ENCODE measurements around the gene ZNF407. TPM values are rescaled to one million over a fixed set of nuclear protein-coding genes. Genes with fewer than 3 reads are reported as not detected.

The ZNF407 gene
- total RNA-seq, 6 experiments from 2014 or later, result 4.3 to 8.0 (median 5.7) TPM

- H3K36me3 ChIP-seq, result no peaks in the 10 kb centered on the region
- no peaks in the 10 kb centered on the region for H3K27me3 ChIP-seq
- no peak overlapping the region for H3K27ac ChIP-seq
- no peaks in the 10 kb centered on the region for H3K9me3 ChIP-seq
- ATAC-seq, result no peak
- intact Hi-C loops (cut with DNase I), result no loop called here
- WGBS (ENCODE audit: insufficient coverage, low coverage, low lambda C conversion rate, missing lambda C conversion rate), result 87% methylated on average over 9 of the region's 9 CpGs
- no peak overlapping the region for H3K4me3 ChIP-seq
- TF ChIP-seq CTCF (IDR thresholded peaks at IDR 0.05) (no peak), POLR2A (IDR thresholded peaks at IDR 0.05) (no peak)
- no peaks in the 10 kb centered on the region for H3K4me1 ChIP-seq
- DNase-seq, result no peak
Measured at GRCh38 chr18:75044296-75044695, 446.6 kb downstream of the ZNF407 start.

GRCh38 chr18:75044791-75045190, 447.1 kb downstream of the ZNF407 start:
- WGBS (ENCODE audit: insufficient coverage, low coverage, low lambda C conversion rate, missing lambda C conversion rate), result 91% methylated on average over 4 of the region's 5 CpGs
- intact Hi-C loops (cut with DNase I), result no loop called here
- Histone ChIP-seq H3K4me1 (no peaks in the 10 kb centered on the region), H3K27me3 (no peaks in the 10 kb centered on the region), H3K9me3 (no peaks in the 10 kb centered on the region), H3K27ac (no peak overlapping the region), H3K36me3 (no peaks in the 10 kb centered on the region), H3K4me3 (no peak overlapping the region)
- ATAC-seq (no peak), DNase-seq (no peak)
- TF ChIP-seq POLR2A (IDR thresholded peaks at IDR 0.05), result no peak

DNA sequence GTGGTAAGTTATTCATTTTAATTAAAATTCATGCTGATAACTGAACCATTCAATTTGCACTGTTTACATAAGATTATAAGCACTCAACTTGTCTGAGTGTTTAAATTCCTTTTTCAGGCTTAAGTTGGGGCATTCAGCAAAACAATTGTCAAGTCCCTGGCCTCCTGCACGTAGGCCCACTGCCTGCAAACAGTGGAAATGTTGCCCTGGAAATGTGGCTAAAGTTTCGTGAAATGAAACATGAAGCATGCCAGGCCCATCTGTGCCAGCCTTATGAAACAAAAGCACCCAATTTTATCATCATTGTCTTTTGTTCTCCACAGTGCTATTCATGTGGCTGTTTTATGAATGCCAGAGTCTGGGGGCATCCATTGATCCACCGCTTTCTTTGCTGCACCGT, 447.6 kb downstream of the ZNF407 start:
- no peak overlapping the region for H3K4me3 ChIP-seq
- DNase-seq (no peak), ATAC-seq (no peak)
- H3K27ac ChIP-seq, result no peak overlapping the region
- no peaks in the 10 kb centered on the region for H3K9me3 ChIP-seq
- no peaks in the 10 kb centered on the region for H3K4me1 ChIP-seq
- TF ChIP-seq POLR2A (IDR thresholded peaks at IDR 0.05) (no peak), CTCF (IDR thresholded peaks at IDR 0.05) (no peak)
- no peaks in the 10 kb centered on the region for H3K36me3 ChIP-seq
- H3K27me3 ChIP-seq, result no peaks in the 10 kb centered on the region
- intact Hi-C loops (cut with DNase I), result no loop called here
- WGBS (ENCODE audit: insufficient coverage, low coverage, low lambda C conversion rate, missing lambda C conversion rate), result 95% methylated on average over 4 of the region's 4 CpGs

DNA sequence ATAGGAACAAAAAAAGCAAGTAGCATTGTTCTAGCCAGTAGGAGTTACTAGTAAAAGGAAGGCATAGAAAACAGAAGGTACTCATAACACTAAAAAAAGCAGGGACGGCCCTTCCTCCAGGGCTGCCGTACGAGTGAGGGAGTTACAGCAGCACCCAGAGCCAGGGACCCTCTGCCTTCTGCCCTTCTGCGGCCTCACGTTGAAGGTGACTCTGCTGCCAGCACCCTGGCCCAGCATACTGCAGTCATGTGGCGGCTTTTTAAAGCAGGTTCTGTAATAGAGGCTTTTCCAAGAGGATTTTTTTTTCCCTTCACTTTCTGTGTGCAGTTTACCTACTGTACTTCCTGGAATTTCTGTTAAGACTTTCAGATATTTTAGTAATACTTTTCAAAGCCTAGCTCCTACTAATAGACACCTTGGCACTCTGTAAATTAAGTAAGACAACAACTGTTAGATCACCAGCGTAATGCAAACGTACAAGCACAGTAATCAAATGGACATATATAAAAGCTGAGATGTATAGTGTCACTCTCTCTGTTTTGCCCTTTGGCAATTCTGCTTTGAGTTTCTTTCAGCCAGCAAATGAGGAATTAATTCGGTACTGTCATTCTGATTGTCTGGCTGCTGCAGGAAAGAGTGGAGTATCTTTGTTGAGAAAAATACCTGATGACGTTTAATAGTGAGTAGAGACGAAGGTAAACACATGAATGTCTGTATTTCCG, 449.7 kb downstream of the ZNF407 start:
- H3K36me3 ChIP-seq, result no peaks in the 10 kb centered on the region
- ATAC-seq (no peak), DNase-seq (no peak)
- H3K9me3 ChIP-seq, result no peaks in the 10 kb centered on the region
- WGBS (ENCODE audit: insufficient coverage, low coverage, low lambda C conversion rate, missing lambda C conversion rate), result 93% methylated on average over 9 of the region's 12 CpGs
- H3K4me1 ChIP-seq, result no peaks in the 10 kb centered on the region
- TF ChIP-seq POLR2A (IDR thresholded peaks at IDR 0.05), result no peak
- no peak for TF ChIP-seq CTCF (IDR thresholded peaks at IDR 0.05)
- intact Hi-C loops (cut with DNase I), result no loop called here
- H3K27ac ChIP-seq, result no peak overlapping the region
- no peak overlapping the region for H3K4me3 ChIP-seq
- H3K27me3 ChIP-seq, result no peaks in the 10 kb centered on the region

- Histone ChIP-seq H3K36me3 (no peaks in the 10 kb centered on the region), H3K9me3 (no peaks in the 10 kb centered on the region), H3K4me1 (no peaks in the 10 kb centered on the region), H3K4me3 (no peak overlapping the region), H3K27me3 (no peaks in the 10 kb centered on the region), H3K27ac (no peak overlapping the region)
- ATAC-seq, result no peak
- no peak for DNase-seq
- TF ChIP-seq POLR2A (IDR thresholded peaks at IDR 0.05) (no peak), CTCF (IDR thresholded peaks at IDR 0.05) (no peak)
- intact Hi-C loops (cut with DNase I), result no loop called here
- 94% methylated on average over 6 of the region's 10 CpGs for WGBS (ENCODE audit: insufficient coverage, low coverage, low lambda C conversion rate, missing lambda C conversion rate)
Measured at GRCh38 chr18:75048776-75049454, 451.2 kb downstream of the ZNF407 start.
